ENCODE measurements around the gene CHD6. TPM values are rescaled to one million over a fixed set of nuclear protein-coding genes. Genes with fewer than 3 reads are reported as not detected.
A peak's percentile ranks its signal among the peaks of the same experiment; 100 is the strongest.

CHD6 gene, protein sequence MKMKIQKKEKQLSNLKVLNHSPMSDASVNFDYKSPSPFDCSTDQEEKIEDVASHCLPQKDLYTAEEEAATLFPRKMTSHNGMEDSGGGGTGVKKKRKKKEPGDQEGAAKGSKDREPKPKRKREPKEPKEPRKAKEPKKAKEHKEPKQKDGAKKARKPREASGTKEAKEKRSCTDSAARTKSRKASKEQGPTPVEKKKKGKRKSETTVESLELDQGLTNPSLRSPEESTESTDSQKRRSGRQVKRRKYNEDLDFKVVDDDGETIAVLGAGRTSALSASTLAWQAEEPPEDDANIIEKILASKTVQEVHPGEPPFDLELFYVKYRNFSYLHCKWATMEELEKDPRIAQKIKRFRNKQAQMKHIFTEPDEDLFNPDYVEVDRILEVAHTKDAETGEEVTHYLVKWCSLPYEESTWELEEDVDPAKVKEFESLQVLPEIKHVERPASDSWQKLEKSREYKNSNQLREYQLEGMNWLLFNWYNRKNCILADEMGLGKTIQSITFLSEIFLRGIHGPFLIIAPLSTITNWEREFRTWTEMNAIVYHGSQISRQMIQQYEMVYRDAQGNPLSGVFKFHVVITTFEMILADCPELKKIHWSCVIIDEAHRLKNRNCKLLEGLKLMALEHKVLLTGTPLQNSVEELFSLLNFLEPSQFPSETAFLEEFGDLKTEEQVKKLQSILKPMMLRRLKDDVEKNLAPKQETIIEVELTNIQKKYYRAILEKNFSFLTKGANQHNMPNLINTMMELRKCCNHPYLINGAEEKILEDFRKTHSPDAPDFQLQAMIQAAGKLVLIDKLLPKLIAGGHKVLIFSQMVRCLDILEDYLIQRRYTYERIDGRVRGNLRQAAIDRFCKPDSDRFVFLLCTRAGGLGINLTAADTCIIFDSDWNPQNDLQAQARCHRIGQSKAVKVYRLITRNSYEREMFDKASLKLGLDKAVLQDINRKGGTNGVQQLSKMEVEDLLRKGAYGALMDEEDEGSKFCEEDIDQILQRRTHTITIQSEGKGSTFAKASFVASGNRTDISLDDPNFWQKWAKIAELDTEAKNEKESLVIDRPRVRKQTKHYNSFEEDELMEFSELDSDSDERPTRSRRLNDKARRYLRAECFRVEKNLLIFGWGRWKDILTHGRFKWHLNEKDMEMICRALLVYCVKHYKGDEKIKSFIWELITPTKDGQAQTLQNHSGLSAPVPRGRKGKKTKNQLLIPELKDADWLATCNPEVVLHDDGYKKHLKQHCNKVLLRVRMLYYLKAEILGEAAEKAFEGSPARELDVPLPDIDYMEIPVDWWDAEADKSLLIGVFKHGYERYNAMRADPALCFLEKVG (N-terminal part only)
- 10 to 100 TPM; 71.5 to 73.9 TPM for total RNA-seq
- 21.3 TPM for polyA plus RNA-seq (ENCODE audit: insufficient read depth, low read depth, low replicate concordance)
- long read RNA-seq, donor 1, transcript CHD6-208 (3 exons, 2,829 nt), result major isoform, 6 of 8 reads
- long read RNA-seq, donor 1, partial matches to known transcripts, result 0 of 8 reads
- long read RNA-seq, donor 1, other reads (novel, unspliced or antisense), result 0 of 8 reads
- long read RNA-seq, donor 2, transcript CHD6-208 (3 exons, 2,829 nt), result major isoform, 12 of 13 reads
- long read RNA-seq, donor 2, partial matches to known transcripts, result 0 of 13 reads
- long read RNA-seq, donor 2, other reads (novel, unspliced or antisense), result 0 of 13 reads

- no peaks in the 10 kb centered on the region for H3K27me3 ChIP-seq
- no peaks in the 10 kb centered on the region for H3K9me3 ChIP-seq
- intact Hi-C loops (cut with DNase I; ENCODE audit: low total_unique reads), result no loop called here
- H3K36me3 ChIP-seq (ENCODE audit: low read depth, missing control alignments), result no peaks in the 10 kb centered on the region
- 0% methylated on average over 17 to 72 of the region's 102 CpGs for whole genome bisulfite sequencing, 2 donors
- peak; percentile 100 for DNase-seq
- H3K4me1 ChIP-seq, result peaks cover 12% of the 10 kb centered on the region
- peak within 1 kb of the TSS; percentile 72 to 93 for H3K4me3 ChIP-seq
- peak within 1 kb of the TSS; percentile 60 to 90 for H3K27ac ChIP-seq
- TF ChIP-seq CTCF (IDR thresholded peaks at IDR 0.05) (no peak), POLR2A (IDR thresholded peaks at IDR 0.05) (no peak)
These were observed at the start of gene CHD6 for GRCh38 chr20:41617902-41618806. Gene CHD6, minus strand, starts transcription at chr20:41618377. Its CDS starts 67,040 bp downstream, at chr20:41551337.

- no peak for DNase-seq
- no peak for TF ChIP-seq POLR2A (IDR thresholded peaks at IDR 0.05)
- no peak for TF ChIP-seq CTCF (IDR thresholded peaks at IDR 0.05)
- H3K27me3 ChIP-seq, result no peaks in the 10 kb centered on the region
- 20 to 30% methylated on average over 5 of the region's 5 CpGs for WGBS, 2 donors
- intact Hi-C loops (cut with DNase I; ENCODE audit: low total_unique reads), result no loop called here
- no peak overlapping the region for H3K27ac ChIP-seq
- H3K36me3 ChIP-seq (ENCODE audit: low read depth, missing control alignments), result no peaks in the 10 kb centered on the region
- no peaks in the 10 kb centered on the region for H3K4me1 ChIP-seq
- H3K9me3 ChIP-seq, result no peaks in the 10 kb centered on the region
- no peak overlapping the region for H3K4me3 ChIP-seq
These were observed 46.4 kb upstream of the CHD6 start for GRCh38 chr20:41664584-41664983.

DNA sequence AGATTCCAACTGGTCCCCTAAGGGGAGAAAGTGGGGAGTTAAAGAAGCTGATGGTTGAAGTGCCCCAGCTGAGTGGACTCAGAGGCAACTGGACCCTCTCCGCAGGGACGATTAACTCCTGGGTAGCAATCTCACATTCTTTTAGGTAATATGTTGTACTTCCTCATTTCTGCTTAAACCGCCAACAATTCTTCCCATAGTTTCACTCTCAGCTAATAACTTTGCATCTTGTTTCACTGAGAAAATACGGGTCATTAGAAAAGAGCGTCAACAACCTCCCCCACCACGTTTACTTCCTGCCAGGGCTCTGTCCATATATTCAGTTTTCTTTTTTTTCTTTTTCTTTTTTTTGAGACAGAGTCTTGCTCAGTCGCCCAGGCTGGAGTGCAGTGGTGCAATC, 39.5 kb upstream of the CHD6 start:
- TF ChIP-seq CTCF (IDR thresholded peaks at IDR 0.05) (no peak), POLR2A (IDR thresholded peaks at IDR 0.05) (no peak)
- WGBS, 2 donors, result 70 to 76% methylated on average over 7 of the region's 7 CpGs
- Histone ChIP-seq H3K27ac (no peak overlapping the region), H3K36me3 (ENCODE audit: low read depth, missing control alignments) (no peaks in the 10 kb centered on the region), H3K4me1 (no peaks in the 10 kb centered on the region), H3K27me3 (no peaks in the 10 kb centered on the region), H3K4me3 (no peak overlapping the region), H3K9me3 (no peaks in the 10 kb centered on the region)
- intact Hi-C loops (cut with DNase I; ENCODE audit: low total_unique reads), result no loop called here
- DNase-seq, result no peak

Data from testis (tissue), 5 donors.